Kidney (tissue), 22 donors: Measurements from ENCODE around the gene RNF43. TPM values are rescaled to one million over a fixed set of nuclear protein-coding genes. Genes with fewer than 3 reads are reported as not detected.

Source experiments
- DNase-seq, 5 donors: peaks; one replicate each; pipeline ENCODE4 v3.0.0-alpha.2; 2013 to 2020
- FAIRE-seq: peaks from 2 replicates; lab custom pipeline; 2012; peaks lifted over from hg19 to GRCh38; lab: Jason Lieb, UNC
- H3K27ac ChIP-seq, 2 donors: one replicate each; pipeline ENCODE4 v1.7.0; 2013; ENCODE audit warnings: low read depth in 2 of 2, low read length in 2 of 2, inconsistent platforms in 1 of 2
- H3K27me3 ChIP-seq: one replicate; pipeline ENCODE4 v1.7.1; 2013; ENCODE audit warnings: low read length, inconsistent platforms; ENCODE audit not compliant: control insufficient read depth, insufficient read depth
- H3K36me3 ChIP-seq, 3 donors: one replicate each; pipeline versions ENCODE4 v1.7.0 to v1.7.1; 2013; ENCODE audit warnings: low read length in 3 of 3, control low read depth in 1 of 3, inconsistent platforms in 1 of 3; ENCODE audit not compliant: insufficient read depth in 3 of 3, control insufficient read depth in 2 of 3
- H3K4me1 ChIP-seq, 3 donors: one replicate each; pipeline versions ENCODE4 v1.7.0 to v1.7.1; 2013; ENCODE audit warnings: low read length in 3 of 3, inconsistent platforms in 1 of 3, low read depth in 1 of 3; ENCODE audit not compliant: control insufficient read depth in 2 of 3, insufficient read depth in 2 of 3
- H3K4me3 ChIP-seq, 3 donors: one replicate each; pipeline versions ENCODE4 v1.7.0 to v1.8.1; 2013; ENCODE audit warnings: low read length in 3 of 3, control low read depth in 1 of 3, inconsistent platforms in 1 of 3
- H3K9ac ChIP-seq, 3 donors: one replicate each; pipeline versions ENCODE4 v1.7.0 to v1.7.1; 2013; ENCODE audit warnings: low read length in 3 of 3, control low read depth in 1 of 3, inconsistent platforms in 1 of 3
- H3K9me3 ChIP-seq, 3 donors: one replicate each; pipeline versions ENCODE4 v1.7.0 to v1.7.1; 2013; ENCODE audit warnings: low read length in 3 of 3, control low read depth in 1 of 3, inconsistent platforms in 1 of 3; ENCODE audit not compliant: control insufficient read depth in 2 of 3, insufficient read depth in 1 of 3
- intact Hi-C: fragments of 100-400 bp; cut with DNase I; formaldehyde crosslinking; loops from one replicate; pipeline ENCODE4 v1.11.1; 2022
- long read RNA-seq, 10 donors: library from polyadenylated mRNA in 1 of 10; unstranded in 1 of 10; transcript quantifications; one replicate each; pipeline ENCODE4 v2.0.0 and lab custom pipeline, GENCODE V29; 2021 to 2026
- polyA plus RNA-seq: library from polyadenylated mRNA; stranded (reverse); fragments of 350-450 nt; fragmentation: Illumina TruSeq; extraction: RNeasy Lipid Tissue Mini Kit (QIAGEN cat#74804); gene quantifications from one replicate; pipeline ENCODE4 v1.2.3, GENCODE V29; 2014; ENCODE audit warnings: low read depth, low replicate concordance; ENCODE audit not compliant: insufficient read depth
- total RNA-seq: library from RNA; stranded (reverse); fragmentation: NEBNext Ultra II Directional; extraction: Animal tissue kit (Norgen Biotek cat#: 25700); gene quantifications from one replicate; pipeline ENCODE4 v1.2.1, GENCODE V29; 2021
- TF ChIP-seq, protein P1 (sequence below): IDR thresholded peaks from 3 replicates; pipeline ENCODE4 v1.5.1; 2012; ENCODE audit warnings: mild to moderate bottlenecking, moderate library complexity, borderline replicate concordance; ENCODE audit not compliant: insufficient read depth; ENCODE audit errors: extremely low read depth
- donor health status: control.
- donor health status: control.
- donor health status: control.
- donor health status: control.
- donor health status: control.
- donor health status: DM: yes; HTN: yes; CAD: no.
- donor health status: Normal renal cell carcinoma (clear cell type).

Gene RNF43
- 9.5 TPM for total RNA-seq
- 7.8 TPM for polyA plus RNA-seq
- long read RNA-seq, donor 1, partial matches to known transcripts = 0 of 2 reads
- long read RNA-seq, donor 1, other reads (novel, unspliced or antisense) = 0 of 2 reads
- long read RNA-seq, donor 2, full-length matches to known transcripts = 1 of 1 reads
- long read RNA-seq, donor 2, partial matches to known transcripts = 0 of 1 reads
- long read RNA-seq, donor 2, other reads (novel, unspliced or antisense) = 0 of 1 reads
- long read RNA-seq, donor 3 = 0 reads
- long read RNA-seq, donor 4, full-length matches to known transcripts = 1 of 1 reads
- long read RNA-seq, donor 4, partial matches to known transcripts = 0 of 1 reads
- long read RNA-seq, donor 4, other reads (novel, unspliced or antisense) = 0 of 1 reads
- long read RNA-seq, donor 5 = 0 reads
- long read RNA-seq, donor 6 = 0 reads
- long read RNA-seq, donor 7, partial matches to known transcripts = 4 of 5 reads
- long read RNA-seq, donor 7, other reads (novel, unspliced or antisense) = 1 of 5 reads
- long read RNA-seq, donor 8 = 0 reads
- long read RNA-seq, donor 9 = 0 reads
- long read RNA-seq, donor 10 = 0 reads

DNA sequence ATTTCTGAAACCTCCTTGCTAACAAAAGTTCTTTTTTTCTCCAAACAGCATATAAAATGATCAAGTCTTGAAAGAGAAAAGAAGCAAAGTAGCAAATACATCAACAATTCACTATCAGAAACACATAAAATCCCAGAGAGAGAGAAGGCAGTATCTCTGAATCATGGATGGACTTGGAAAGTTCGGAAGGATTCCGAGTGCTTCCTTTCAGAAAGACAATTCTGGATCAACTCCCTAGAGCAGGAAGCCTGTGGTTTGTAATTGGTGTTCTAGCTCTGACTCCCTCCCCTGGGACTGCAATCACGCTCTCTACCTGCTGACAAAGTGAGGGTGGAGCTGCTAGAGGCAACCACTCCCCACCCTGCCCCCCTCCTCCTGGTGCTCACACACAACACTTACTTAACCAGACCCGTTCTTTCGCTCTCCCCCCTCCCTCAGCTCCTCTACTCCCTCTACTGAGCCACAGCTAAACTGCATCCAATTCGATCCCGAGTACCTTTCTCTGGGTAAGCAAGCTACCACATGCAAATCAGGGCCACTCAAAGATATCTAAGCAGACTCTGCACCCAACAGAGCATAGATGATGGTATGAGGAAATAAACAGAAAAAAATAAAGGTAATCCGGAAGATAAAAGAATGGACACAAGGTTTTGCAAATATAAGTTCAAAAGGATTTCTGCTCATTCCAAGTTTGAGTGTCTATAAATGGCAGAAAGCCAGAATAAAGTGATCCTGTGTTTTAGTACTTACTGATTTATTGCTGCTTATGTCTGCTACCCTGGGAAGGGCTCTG, at the start of gene RNF43:
Gene RNF43, minus strand, starts transcription at position 235 of the 793 bp plus-strand sequence. CDS start 1,957 bp downstream, outside the sequence.
- Histone ChIP-seq H3K9me3 (no peaks in the 10 kb centered on the region), H3K9ac (peak within 1 kb of the TSS; percentile 20 to 95 (median 37)), H3K27ac (peak within 1 kb of the TSS; percentile 55 to 94), H3K27me3 (no peaks in the 10 kb centered on the region), H3K4me1 (peaks cover 0 to 3% (median 2%) of the 10 kb centered on the region in 3 donors), H3K4me3 (peak within 1 kb of the TSS; percentile 53 to 91 (median 68)), H3K36me3 (no peaks in the 10 kb centered on the region)
- intact Hi-C loops = no loop called here
- FAIRE-seq (peak; percentile 94), DNase-seq (peak; percentile 95 to 97 (median 96))
- TF ChIP-seq, protein P1, sequence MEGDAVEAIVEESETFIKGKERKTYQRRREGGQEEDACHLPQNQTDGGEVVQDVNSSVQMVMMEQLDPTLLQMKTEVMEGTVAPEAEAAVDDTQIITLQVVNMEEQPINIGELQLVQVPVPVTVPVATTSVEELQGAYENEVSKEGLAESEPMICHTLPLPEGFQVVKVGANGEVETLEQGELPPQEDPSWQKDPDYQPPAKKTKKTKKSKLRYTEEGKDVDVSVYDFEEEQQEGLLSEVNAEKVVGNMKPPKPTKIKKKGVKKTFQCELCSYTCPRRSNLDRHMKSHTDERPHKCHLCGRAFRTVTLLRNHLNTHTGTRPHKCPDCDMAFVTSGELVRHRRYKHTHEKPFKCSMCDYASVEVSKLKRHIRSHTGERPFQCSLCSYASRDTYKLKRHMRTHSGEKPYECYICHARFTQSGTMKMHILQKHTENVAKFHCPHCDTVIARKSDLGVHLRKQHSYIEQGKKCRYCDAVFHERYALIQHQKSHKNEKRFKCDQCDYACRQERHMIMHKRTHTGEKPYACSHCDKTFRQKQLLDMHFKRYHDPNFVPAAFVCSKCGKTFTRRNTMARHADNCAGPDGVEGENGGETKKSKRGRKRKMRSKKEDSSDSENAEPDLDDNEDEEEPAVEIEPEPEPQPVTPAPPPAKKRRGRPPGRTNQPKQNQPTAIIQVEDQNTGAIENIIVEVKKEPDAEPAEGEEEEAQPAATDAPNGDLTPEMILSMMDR = peak; percentile 87

DNA sequence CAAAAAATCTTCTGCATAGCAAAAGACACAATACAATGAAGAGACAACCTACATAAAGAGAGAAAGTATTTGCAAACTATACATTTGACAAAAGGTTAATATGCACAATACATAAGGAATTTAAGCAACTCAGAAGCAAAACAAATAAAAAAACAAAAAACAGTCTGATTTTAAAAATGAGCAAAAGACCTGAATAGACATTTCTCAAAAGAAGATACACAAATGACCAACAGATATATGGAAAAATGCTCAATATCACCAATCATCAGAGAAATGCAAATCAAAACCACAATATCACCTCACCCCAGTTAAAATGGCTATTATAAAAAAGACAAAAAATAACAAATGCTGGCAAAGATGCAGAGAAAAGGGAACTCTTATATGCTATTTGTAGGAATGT, 38.2 kb upstream of the RNF43 start:
- no peaks in the 10 kb centered on the region for H3K27me3 ChIP-seq
- no peaks in the 10 kb centered on the region for H3K9me3 ChIP-seq
- H3K4me1 ChIP-seq = no peaks in the 10 kb centered on the region
- FAIRE-seq (no peak), DNase-seq (no peak)
- no peak overlapping the region for H3K27ac ChIP-seq
- no peak overlapping the region for H3K4me3 ChIP-seq
- intact Hi-C loops = no loop called here
- no peaks in the 10 kb centered on the region for H3K36me3 ChIP-seq
- no peak overlapping the region for H3K9ac ChIP-seq
- TF ChIP-seq, protein P1 = no peak

DNA sequence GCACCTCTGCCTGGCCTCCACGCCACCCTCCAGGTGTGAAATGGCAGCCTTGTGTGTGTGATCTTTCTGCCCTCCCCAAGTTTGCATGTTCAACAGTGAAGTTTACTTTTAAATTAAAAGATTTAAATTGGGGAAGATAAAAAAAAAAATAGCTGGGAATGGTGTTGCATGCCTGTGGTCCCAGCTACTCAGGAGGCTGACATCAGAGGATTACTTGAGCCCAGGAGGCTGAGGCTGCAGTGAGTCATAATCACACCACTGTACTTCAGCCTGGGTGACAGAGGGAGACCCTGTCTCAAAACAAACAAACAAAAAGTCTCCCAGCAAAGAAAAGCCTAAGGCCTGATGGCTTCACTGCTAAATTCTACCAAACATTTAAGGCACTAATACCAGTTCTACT, 35.4 kb upstream of the RNF43 start:
- Histone ChIP-seq H3K9ac (no peak overlapping the region), H3K27ac (no peak overlapping the region), H3K27me3 (no peaks in the 10 kb centered on the region), H3K4me3 (no peak overlapping the region), H3K9me3 (no peaks in the 10 kb centered on the region), H3K36me3 (no peaks in the 10 kb centered on the region), H3K4me1 (no peaks in the 10 kb centered on the region)
- TF ChIP-seq, protein P1 = no peak
- no peak for FAIRE-seq
- no peak for DNase-seq
- intact Hi-C loops = no loop called here
